ES-I3 (cell line): ENCODE results near the gene SYNJ2.

Experiments
- H3K36me3 ChIP-seq: 2 replicates; pipeline ENCODE4 v1.6.1; 2013; ENCODE audit warnings: mild to moderate bottlenecking, low read length, control low read depth, moderate library complexity; ENCODE audit not compliant: insufficient read depth
- H3K4me1 ChIP-seq: 2 replicates; pipeline ENCODE4 v1.6.1; 2013; ENCODE audit warnings: mild to moderate bottlenecking, control low read depth, low read length; ENCODE audit not compliant: insufficient read depth
- H3K9ac ChIP-seq: 2 replicates; pipeline ENCODE4 v1.6.1; 2013; ENCODE audit warnings: low read depth, mild to moderate bottlenecking, low read length, moderate library complexity
- H3K9me3 ChIP-seq: 2 replicates; pipeline ENCODE4 v1.6.1; 2013; ENCODE audit warnings: mild to moderate bottlenecking, low read length, moderate library complexity; ENCODE audit not compliant: control insufficient read depth, insufficient read depth

SYNJ2 gene

GRCh38 chr6:158071121-158072082 lies 89.7 kb downstream of the SYNJ2 start:
- no peaks in the 10 kb centered on the region for H3K9me3 ChIP-seq
- H3K9ac ChIP-seq = no peak overlapping the region
- H3K36me3 ChIP-seq = peaks cover 4% of the 10 kb centered on the region; the same call in 1 of the 2 replicates
- peaks cover 4% of the 10 kb centered on the region for H3K4me1 ChIP-seq

- H3K4me1 ChIP-seq = peaks cover 4% of the 10 kb centered on the region
- no peak overlapping the region for H3K9ac ChIP-seq
- no peaks in the 10 kb centered on the region for H3K9me3 ChIP-seq
- no peaks in the 10 kb centered on the region for H3K36me3 ChIP-seq
Measured at GRCh38 chr6:158072083-158072721, 90.5 kb downstream of the SYNJ2 start.

- Histone ChIP-seq H3K4me1 (peaks cover 4% of the 10 kb centered on the region), H3K9me3 (no peaks in the 10 kb centered on the region), H3K36me3 (0 out of 2 replicates have a peak, but pooled peaks cover 6% of the 10 kb centered on the region), H3K9ac (no peak overlapping the region)
Measured at GRCh38 chr6:158073776-158074175, 92.1 kb downstream of the SYNJ2 start.

GRCh38 chr6:158076548-158076947 lies 94.9 kb downstream of the SYNJ2 start:
- Histone ChIP-seq H3K4me1 (no peaks in the 10 kb centered on the region; the same call in 1 of the 2 replicates), H3K9ac (no peak overlapping the region), H3K9me3 (no peaks in the 10 kb centered on the region), H3K36me3 (0 out of 2 replicates have a peak, but pooled peaks cover 6% of the 10 kb centered on the region)

- 0 out of 2 replicates have a peak, but pooled peaks cover 6% of the 10 kb centered on the region for H3K36me3 ChIP-seq
- H3K4me1 ChIP-seq = no peaks in the 10 kb centered on the region
- no peaks in the 10 kb centered on the region for H3K9me3 ChIP-seq
- H3K9ac ChIP-seq = no peak overlapping the region
Measured at GRCh38 chr6:158077676-158078075, 96.0 kb downstream of the SYNJ2 start.

- no peak overlapping the region for H3K9ac ChIP-seq
- no peaks in the 10 kb centered on the region for H3K4me1 ChIP-seq
- H3K36me3 ChIP-seq = 0 out of 2 replicates have a peak, but pooled peaks cover 6% of the 10 kb centered on the region
- H3K9me3 ChIP-seq = no peaks in the 10 kb centered on the region
Measured at GRCh38 chr6:158078320-158078719, 96.7 kb downstream of the SYNJ2 start.

GRCh38 chr6:158080849-158081656 lies 99.4 kb downstream of the SYNJ2 start:
- no peak overlapping the region for H3K9ac ChIP-seq
- no peaks in the 10 kb centered on the region for H3K4me1 ChIP-seq
- 0 out of 2 replicates have a peak, but pooled peaks cover 9% of the 10 kb centered on the region for H3K36me3 ChIP-seq
- no peaks in the 10 kb centered on the region for H3K9me3 ChIP-seq

GRCh38 chr6:158081657-158081935 lies 99.9 kb downstream of the SYNJ2 start:
- Histone ChIP-seq H3K9ac (no peak overlapping the region), H3K4me1 (no peaks in the 10 kb centered on the region), H3K36me3 (0 out of 2 replicates have a peak, but pooled peaks cover 9% of the 10 kb centered on the region)

GRCh38 chr6:158083455-158084325 lies 102.0 kb downstream of the SYNJ2 start:
- 0 out of 2 replicates have a peak, but pooled peaks cover 3% of the 10 kb centered on the region for H3K36me3 ChIP-seq
- H3K9me3 ChIP-seq = no peaks in the 10 kb centered on the region
- no peak overlapping the region for H3K9ac ChIP-seq
- no peaks in the 10 kb centered on the region for H3K4me1 ChIP-seq

More at GRCh38 chr6:158081657-158081935, 99.9 kb downstream of the SYNJ2 start:
- H3K9me3 ChIP-seq = no peaks in the 10 kb centered on the region

GRCh38 chr6:158085261-158086053 lies 103.8 kb downstream of the SYNJ2 start:
- Histone ChIP-seq H3K36me3 (0 out of 2 replicates have a peak, but pooled peaks cover 3% of the 10 kb centered on the region), H3K9me3 (no peaks in the 10 kb centered on the region; the same call in 1 of the 2 replicates), H3K4me1 (no peaks in the 10 kb centered on the region), H3K9ac (no peak overlapping the region)

GRCh38 chr6:158086054-158086503 lies 104.4 kb downstream of the SYNJ2 start:
- Histone ChIP-seq H3K9ac (no peak overlapping the region), H3K9me3 (no peaks in the 10 kb centered on the region; the same call in 1 of the 2 replicates), H3K4me1 (no peaks in the 10 kb centered on the region), H3K36me3 (0 out of 2 replicates have a peak, but pooled peaks cover 3% of the 10 kb centered on the region)

- no peaks in the 10 kb centered on the region; the same call in 1 of the 2 replicates for H3K9me3 ChIP-seq
- 0 out of 2 replicates have a peak, but pooled peaks cover 3% of the 10 kb centered on the region for H3K36me3 ChIP-seq
- no peaks in the 10 kb centered on the region for H3K4me1 ChIP-seq
- H3K9ac ChIP-seq = no peak overlapping the region
Measured at GRCh38 chr6:158086504-158087223, 105.0 kb downstream of the SYNJ2 start.
